GM04504 (cell line): ENCODE data around the gene EBP.
"Not testable (repeated sequence)": the region's sequence is repeated elsewhere in the genome, so short reads cannot be mapped to it uniquely, and the experiment has no call there.

ENCODE experiments used
- DNase-seq: peaks from one replicate; pipeline ENCODE4 v3.0.0-alpha.2; 2012; ENCODE audit warnings: low read depth

Gene EBP

DNA sequence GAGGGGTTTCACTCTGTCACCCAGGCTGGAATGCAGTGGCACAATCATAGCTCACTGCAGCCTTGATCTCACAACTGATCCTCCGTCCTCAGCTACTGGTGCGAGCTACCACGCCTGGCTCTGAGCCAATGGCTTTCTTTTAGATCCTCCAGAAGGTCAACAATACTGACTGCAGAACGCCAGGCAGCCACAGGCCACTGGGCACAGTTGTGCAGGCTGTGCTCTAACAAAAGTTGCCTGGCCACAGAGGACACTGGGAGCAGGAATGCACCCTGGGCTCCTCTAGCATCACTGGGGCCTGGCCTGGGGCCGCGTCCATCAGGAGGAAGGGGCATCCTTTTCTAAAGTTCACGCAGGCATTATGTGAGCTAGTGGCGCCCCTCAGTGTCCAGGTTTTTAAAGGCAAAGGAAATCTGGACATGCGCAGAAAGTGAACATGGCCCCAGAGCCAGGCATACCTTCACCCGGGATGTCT is 27.7 kb upstream of the EBP start:
- DNase-seq, result no peak

DNA sequence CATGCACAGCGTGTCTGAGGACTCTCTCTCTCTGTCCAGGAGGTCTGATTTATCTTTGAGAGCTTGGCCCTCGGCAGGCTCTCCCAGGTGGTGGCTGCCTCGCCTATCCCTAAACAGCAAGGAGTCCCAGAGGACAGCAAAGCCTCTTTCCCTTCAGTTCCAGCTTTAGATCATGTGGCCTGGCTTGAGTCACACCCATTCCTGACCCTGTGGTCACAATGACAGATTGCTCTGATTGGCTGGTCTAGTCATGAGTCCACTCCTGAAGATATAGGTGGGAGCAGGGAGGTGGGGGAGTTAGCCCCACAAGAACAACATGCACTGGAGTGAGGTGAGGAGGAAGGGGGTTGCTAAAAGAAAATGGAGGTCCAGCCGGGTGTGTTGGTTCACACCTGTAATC is 24.9 kb upstream of the EBP start:
- no peak for DNase-seq

- no peak for DNase-seq
These were observed 23.7 kb upstream of the EBP start for GRCh38 chrX:48497871-48498270.

- DNase-seq, result no peak
These were observed 23.2 kb upstream of the EBP start for GRCh38 chrX:48498374-48498809.

DNA sequence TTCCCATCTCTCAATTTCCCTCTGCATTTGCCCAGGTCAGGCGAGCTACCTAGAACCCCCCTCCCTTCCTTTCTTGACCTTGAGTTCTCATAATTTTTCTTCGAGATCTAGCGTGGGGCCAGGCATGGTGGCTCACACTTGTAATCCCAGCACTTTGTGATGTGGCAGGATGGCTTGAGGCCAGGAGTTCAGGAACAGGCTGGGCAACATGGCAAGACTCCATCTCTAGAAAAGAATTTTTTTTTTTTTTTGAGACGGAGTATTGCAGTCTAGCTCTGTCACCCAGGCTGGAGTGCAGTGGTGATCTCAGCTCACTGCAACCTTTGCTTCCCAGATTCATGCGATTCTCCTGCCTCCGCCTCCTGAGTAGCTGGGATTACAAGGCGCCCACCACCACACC is 17.3 kb upstream of the EBP start:
- no peak for DNase-seq

GRCh38 chrX:48505481-48505880 is 16.1 kb upstream of the EBP start:
- DNase-seq, result no peak

DNA sequence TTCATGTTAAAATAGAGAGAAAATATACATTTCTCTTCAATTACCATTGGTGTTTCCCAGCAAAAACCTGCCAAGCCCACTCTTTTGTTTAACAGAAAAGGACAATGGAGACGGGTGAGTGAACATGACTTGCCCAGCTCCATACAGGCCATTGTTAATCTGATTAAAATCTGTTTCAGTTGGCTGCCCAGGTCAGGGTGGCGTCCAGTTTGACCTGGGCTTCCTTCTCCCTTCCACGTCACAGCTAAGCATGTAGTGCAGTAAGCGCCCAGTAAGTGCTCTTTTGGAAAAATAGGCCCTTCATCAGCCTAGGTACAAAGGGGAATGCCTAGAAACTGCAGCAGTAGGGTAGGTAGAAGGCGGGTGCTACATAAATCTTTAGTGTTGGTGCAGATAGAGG is 14.4 kb upstream of the EBP start:
- no peak for DNase-seq

DNA sequence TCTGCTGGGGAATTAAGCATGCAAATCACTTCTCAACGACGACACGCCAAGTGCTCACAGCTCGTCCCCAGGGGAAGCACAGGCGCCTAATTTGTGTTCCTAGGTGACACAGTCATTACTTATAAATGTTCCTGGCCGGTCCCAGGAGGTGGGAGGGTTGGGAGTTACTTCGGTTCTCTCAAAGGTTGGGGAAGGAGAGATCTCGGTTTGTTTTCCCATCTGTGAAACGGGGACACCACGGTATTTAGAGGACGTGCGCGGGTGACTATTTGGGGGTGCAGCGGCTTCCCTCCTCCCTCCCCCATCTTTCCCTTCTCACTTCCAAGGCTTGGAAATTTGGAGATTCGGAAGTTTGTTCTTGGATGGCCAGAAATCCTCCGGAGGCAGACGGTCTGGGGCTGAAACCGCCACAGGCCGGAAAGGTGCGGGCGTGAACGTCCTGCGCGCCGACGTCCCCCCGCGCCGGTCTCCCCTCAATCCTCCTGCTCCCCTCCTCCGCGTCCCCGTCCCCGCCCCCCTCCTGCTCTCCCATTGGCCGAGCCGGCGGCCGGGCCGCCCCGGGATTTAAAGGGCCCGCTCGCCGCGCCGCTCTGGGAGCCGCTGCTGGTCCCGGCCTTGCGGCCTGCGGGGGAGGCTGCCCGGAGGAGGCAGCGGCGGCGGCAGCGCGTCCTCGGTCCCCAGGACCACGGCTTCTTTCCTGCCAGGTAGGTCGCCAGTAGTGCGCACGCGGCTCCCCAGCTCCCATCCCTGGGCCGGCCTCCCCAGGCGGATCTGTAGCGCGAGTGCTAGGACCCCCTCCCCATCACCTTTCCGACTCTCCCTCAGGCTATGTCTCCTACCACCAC is 13.0 kb upstream of the EBP start, which contains the start of gene PORCN:
Gene PORCN, plus strand, starts transcription at position 593 of the 845 bp plus-strand sequence. CDS start 829 bp downstream, outside the sequence.
- no peak for DNase-seq

DNA sequence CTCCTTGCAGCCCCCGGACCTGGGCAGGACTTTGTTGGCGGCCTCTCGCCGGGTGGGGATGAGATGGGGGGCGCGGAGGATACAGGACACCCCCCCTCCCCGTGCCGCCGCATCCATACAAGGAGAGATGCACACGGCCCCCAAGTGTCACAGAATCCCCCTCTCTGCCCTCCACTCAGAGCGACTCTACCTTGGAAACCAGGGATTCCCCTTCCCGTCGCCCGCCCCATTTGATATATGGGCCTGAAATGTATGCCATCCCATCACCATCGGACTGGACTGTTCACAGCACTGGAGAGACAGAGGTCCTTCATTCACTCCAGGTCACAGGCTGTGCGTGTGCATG is 12.4 kb upstream of the EBP start:
- DNase-seq, result no peak

DNA sequence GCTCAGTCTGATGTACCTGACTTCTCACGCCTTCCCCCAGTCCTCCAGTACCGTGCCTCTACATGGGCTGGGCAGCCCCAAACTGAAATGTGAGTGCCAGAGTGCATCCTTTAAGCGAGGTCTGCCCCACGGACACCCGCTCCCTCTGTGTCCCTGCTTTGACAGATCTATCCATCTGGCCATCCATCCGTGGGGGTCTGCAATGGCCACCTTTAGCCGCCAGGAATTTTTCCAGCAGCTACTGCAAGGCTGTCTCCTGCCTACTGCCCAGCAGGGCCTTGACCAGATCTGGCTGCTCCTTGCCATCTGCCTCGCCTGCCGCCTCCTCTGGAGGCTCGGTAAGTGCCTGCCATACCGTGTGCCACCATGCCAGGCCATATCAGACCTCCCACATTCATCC is 12.0 kb upstream of the EBP start:
- no peak for DNase-seq

DNA sequence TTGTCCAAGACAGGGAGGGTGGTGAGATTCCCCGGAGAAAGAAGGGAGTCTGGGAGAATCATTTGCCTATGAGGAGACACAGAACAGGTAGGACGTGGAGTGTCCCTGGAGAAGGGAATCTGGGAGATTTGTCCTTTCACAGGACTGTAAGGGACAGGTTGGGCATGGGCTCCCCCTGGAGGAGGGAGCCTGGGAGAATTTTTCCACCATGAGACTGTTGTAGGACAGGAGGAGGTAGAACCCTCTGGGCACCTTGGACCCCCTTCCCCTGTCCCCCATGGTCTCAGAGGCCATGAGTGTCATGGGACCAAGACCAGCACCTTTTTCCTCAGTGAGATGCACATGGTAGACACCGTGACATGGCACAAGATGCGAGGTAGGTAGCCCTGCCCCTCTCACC is 10.0 kb upstream of the EBP start:
- DNase-seq, result no peak

GRCh38 chrX:48512371-48512935 is 9.2 kb upstream of the EBP start:
- DNase-seq, result no peak

DNA sequence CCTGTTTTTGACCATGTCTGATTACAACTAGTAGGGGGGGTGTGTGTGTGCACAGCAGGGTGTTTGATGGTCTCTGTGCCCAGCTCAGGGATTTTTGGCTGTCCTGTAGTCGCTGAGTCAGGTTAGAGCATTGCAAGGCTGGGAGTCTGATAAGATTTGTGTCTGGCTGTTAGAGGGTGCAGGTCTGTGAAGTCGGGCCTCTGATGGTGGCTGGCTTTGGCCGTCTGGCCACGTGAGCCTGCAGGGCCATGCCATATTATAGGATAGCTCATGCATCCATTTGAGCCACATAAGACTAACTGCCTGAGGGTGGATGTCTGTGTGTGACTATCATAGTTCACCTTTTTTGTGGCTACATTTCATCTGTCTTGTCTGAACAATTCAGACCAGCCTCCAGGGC is 7.9 kb upstream of the EBP start:
- no peak for DNase-seq

- no peak for DNase-seq
These were observed 7.3 kb upstream of the EBP start for GRCh38 chrX:48514126-48514806.

DNA sequence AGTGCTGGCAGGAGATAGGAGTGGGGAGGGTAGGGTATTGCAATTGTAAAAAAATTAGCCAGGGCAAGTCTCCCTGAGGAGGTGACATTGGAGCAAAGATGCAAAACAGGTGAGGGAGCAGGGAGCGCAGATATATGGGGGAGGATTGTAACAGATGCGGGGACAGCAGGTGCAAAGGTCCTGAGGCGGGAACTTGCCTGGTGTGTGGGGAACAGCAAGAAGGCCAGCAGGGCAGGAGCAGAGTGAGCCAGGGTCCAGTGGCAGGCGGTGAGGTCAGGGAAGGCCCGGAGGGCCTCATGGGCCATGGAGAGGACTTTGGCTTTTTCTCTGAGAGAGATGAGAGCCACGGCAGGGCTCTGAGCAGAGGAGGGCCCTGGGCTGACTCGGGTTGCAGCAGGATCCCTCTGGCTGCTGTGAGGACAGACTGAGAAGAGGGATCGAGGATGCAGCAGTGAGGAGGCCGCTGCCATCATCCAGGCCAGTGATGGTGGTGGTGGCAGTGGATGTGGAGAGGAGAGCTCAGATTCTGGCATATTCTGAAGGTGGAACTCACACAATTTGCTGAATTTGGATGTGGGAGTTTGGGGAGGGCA is 6.6 kb upstream of the EBP start:
- no peak for DNase-seq

GRCh38 chrX:48515842-48516241 is 5.8 kb upstream of the EBP start:
- no peak for DNase-seq

- DNase-seq, result no peak
These were observed 5.3 kb upstream of the EBP start for GRCh38 chrX:48516285-48516684.

- DNase-seq, result no peak
These were observed 4.6 kb upstream of the EBP start for GRCh38 chrX:48516987-48517386.

GRCh38 chrX:48519481-48519880 is 2.1 kb upstream of the EBP start:
- DNase-seq, result not testable (repeated sequence)

DNA sequence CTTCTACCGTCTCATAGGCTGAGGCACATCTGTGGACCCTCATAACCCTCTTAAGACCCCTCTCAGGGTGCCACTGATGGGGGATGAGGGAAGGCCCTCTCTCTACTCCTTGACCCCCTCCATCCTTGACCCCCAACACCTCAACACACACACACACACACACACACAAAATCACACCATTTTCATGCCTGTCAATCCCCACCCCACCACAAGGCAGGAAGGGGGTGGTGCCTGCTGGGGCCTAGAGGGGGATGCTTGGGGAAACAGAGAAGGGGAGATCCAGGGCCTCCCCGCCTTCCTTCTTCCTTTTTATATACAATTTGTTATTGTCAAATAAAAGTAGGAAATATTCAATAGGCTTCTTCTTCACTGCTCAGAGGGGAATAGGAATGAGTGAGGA is 1.2 kb upstream of the EBP start:
- DNase-seq, result no peak

DNA sequence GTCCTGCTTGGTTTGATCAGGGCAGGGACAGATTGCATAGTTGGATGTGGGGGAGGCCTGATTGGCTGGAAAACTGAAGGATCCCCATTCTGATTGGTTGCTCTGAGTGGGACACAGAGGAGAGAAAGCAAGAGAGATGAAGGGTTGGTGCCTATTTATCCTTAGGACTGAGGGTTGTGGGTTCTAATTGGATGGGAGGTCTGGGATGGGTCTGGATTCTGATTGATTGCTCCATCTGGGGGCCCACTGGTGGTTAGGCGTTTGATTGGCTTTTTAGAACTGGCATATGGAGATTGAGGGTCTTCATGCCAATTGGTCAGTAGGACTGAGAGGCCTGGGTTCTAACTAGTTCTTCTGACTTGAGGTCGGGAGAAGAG is 644 bp upstream of the EBP start:
- DNase-seq, result no peak

DNA sequence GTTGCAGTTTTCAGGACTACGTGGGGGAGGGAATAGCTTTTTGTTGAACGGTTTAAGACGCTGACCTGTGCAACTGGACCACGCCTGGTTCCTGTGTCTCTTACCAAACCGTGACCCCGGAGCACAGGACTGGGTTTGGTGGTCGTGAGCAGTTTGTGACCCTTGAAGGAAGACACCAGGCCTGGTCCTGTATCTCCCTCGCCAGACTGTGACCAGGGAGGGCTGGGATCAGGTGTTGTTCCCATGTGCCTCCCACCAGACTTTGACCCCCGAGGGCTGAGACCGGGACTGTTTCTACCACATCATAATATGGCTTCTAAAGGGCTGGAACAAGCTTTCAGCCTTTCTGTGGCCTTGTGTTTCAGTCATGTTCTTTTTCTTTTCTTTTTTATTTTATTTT is 683 bp downstream of the EBP start:
- no peak for DNase-seq

- DNase-seq, result no peak
These were observed 2.1 kb downstream of the EBP start for GRCh38 chrX:48523682-48524081.
